Keratinocyte (primary cell): ENCODE results near the gene DHX36. TPM values are rescaled to one million over a fixed set of nuclear protein-coding genes. Genes with fewer than 3 reads are reported as not detected.

Experiments
- DNase-seq: peaks from one replicate; pipeline ENCODE4 v3.0.0-alpha.2; 2011; ENCODE audit warnings: low read depth, missing footprints, low spot score
- FAIRE-seq: peaks from 2 replicates; lab custom pipeline; 2011; peaks lifted over from hg19 to GRCh38; lab: Jason Lieb, UNC
- H2AFZ ChIP-seq: 2 replicates; pipeline ENCODE4 v1.6.0; 2012; ENCODE audit warnings: low read length, control low read depth, inconsistent platforms; ENCODE audit not compliant: control insufficient read depth
- H3K27ac ChIP-seq: 2 replicates; pipeline ENCODE4 v1.5.1; 2011; ENCODE audit warnings: low read length; ENCODE audit not compliant: control insufficient read depth, insufficient read depth
- H3K27me3 ChIP-seq: 3 replicates; pipeline ENCODE4 v1.6.0; 2011; ENCODE audit warnings: low read length; ENCODE audit not compliant: control insufficient read depth, insufficient read depth; ENCODE audit errors: extremely low read depth
- H3K36me3 ChIP-seq, 2 experiments: 2 replicates in 1 of 2; 3 replicates in 1 of 2; pipeline ENCODE4 v1.5.1; 2011; ENCODE audit warnings: low read length in 2 of 2, mild to moderate bottlenecking in 1 of 2; ENCODE audit not compliant: control insufficient read depth in 2 of 2, insufficient read depth in 2 of 2; ENCODE audit errors: extremely low read depth in 1 of 2
- H3K4me1 ChIP-seq: 3 replicates; pipeline ENCODE4 v1.5.1; 2011; ENCODE audit warnings: low read length; ENCODE audit not compliant: control insufficient read depth, insufficient read depth; ENCODE audit errors: extremely low read depth
- H3K4me2 ChIP-seq: 3 replicates; pipeline ENCODE4 v1.6.0; 2011; ENCODE audit warnings: low read depth, low read length; ENCODE audit not compliant: control insufficient read depth, insufficient read depth; ENCODE audit errors: extremely low read depth
- H3K4me3 ChIP-seq, 3 experiments: fragments of 200-600 bp in 1 of 3; sonication (generic) in 1 of 3; 2 replicates in 2 of 3; 3 replicates in 1 of 3; pipeline ENCODE4 v1.5.1; 2011 to 2016; ENCODE audit warnings: low read length in 3 of 3, mild to moderate bottlenecking in 3 of 3, control low read depth in 2 of 3, inconsistent platforms in 1 of 3, low read depth in 1 of 3, mixed read lengths in 1 of 3, mixed run types in 1 of 3, moderate library complexity in 1 of 3; ENCODE audit not compliant: control insufficient read depth in 2 of 3, insufficient read depth in 2 of 3; ENCODE audit errors: extremely low read depth in 1 of 3
- H3K79me2 ChIP-seq: 2 replicates; pipeline ENCODE4 v1.6.0; 2012; ENCODE audit warnings: low read length; ENCODE audit not compliant: control insufficient read depth, insufficient read depth
- H3K9ac ChIP-seq: 3 replicates; pipeline ENCODE4 v1.6.0; 2011; ENCODE audit warnings: low read length; ENCODE audit not compliant: control insufficient read depth, insufficient read depth; ENCODE audit errors: extremely low read depth
- H3K9me1 ChIP-seq: 3 replicates; pipeline ENCODE4 v1.6.0; 2011; ENCODE audit warnings: low read length; ENCODE audit not compliant: control insufficient read depth, insufficient read depth; ENCODE audit errors: extremely low read depth
- H3K9me3 ChIP-seq: 2 replicates; pipeline ENCODE4 v1.5.1; 2012; ENCODE audit warnings: low read depth, low read length; ENCODE audit not compliant: control insufficient read depth
- H4K20me1 ChIP-seq: 3 replicates; pipeline ENCODE4 v1.6.0; 2011; ENCODE audit warnings: low read length; ENCODE audit not compliant: control insufficient read depth, insufficient read depth; ENCODE audit errors: extremely low read depth
- CTCF ChIP-seq, 3 experiments: IDR thresholded peaks in 1 of 3; conservative IDR thresholded peaks in 1 of 3; optimal IDR thresholded peaks in 1 of 3; 2 replicates in 2 of 3; 3 replicates in 1 of 3; pipeline versions ENCODE3 to v1.5.1; 2011; ENCODE audit warnings: low read length in 3 of 3, mild to moderate bottlenecking in 3 of 3, moderate library complexity in 2 of 3, control low read depth in 1 of 3, inconsistent platforms in 1 of 3; ENCODE audit not compliant: insufficient read depth in 2 of 3; ENCODE audit errors: extremely low read depth in 1 of 3
- EZH2 ChIP-seq: IDR thresholded peaks from one replicate; pipeline ENCODE4 v1.6.1; 2012; ENCODE audit warnings: inconsistent platforms, mild to moderate bottlenecking, low read length, moderate library complexity
- dilution Hi-C: fragments of 300-500 bp; cut with MboI; formaldehyde crosslinking; loops from one replicate; pipeline ENCODE4 v1.7.0; 2020; ENCODE audit warnings: low sequenced_read_pairs; ENCODE audit not compliant: extremely low pct_ligation_motif_present
- polyA plus RNA-seq, 5 experiments: library from polyadenylated mRNA; depleted of rRNA in 3 of 5; stranded (reverse) in 3 of 5; stranded (forward) in 1 of 5; unstranded in 1 of 5; fragments of >200 nt; gene quantifications; 1 replicate in 1 of 5; 2 replicates in 3 of 5; 3 replicates in 1 of 5; pipeline versions ENCODE4 v1.2.1 to v1.2.3, GENCODE V29; 2011 to 2012; ENCODE audit warnings: missing spikeins in 2 of 5, low read depth in 1 of 5, low replicate concordance in 1 of 5

DHX36 gene
- polyA plus RNA-seq, 1 donor (not counting 4 experiments of a cell fraction or from before 2014, with no cell fraction given): 72.3 TPM

- Histone ChIP-seq H3K4me1 (no peaks in the 10 kb centered on the region), H3K9ac (no peak overlapping the region), H3K9me1 (no peaks in the 10 kb centered on the region), H3K27me3 (no peaks in the 10 kb centered on the region), H3K36me3 (peaks cover 0 to 2% of the 10 kb centered on the region in 2 experiments), H3K4me3 (no peak overlapping the region), H2AFZ (no peak overlapping the region), H4K20me1 (no peaks in the 10 kb centered on the region), H3K79me2 (no peaks in the 10 kb centered on the region), H3K4me2 (no peak overlapping the region), H3K27ac (no peak overlapping the region), H3K9me3 (no peaks in the 10 kb centered on the region)
- DNase-seq (no peak), FAIRE-seq (no peak)
- TF ChIP-seq CTCF (optimal IDR thresholded peaks at IDR 0.05 in 1 of 3, IDR thresholded peaks at IDR 0.05 in 1 of 3, conservative IDR thresholded peaks at IDR 0.05 in 1 of 3; ENCODE audit: extremely low read depth in 1 of 3, insufficient read depth in 2 of 3, low read length in 3 of 3) (no peak), EZH2 (no peak)
- dilution Hi-C loops: no loop called here
Measured at GRCh38 chr3:154224866-154225265, 99.4 kb downstream of the DHX36 start.

DNA sequence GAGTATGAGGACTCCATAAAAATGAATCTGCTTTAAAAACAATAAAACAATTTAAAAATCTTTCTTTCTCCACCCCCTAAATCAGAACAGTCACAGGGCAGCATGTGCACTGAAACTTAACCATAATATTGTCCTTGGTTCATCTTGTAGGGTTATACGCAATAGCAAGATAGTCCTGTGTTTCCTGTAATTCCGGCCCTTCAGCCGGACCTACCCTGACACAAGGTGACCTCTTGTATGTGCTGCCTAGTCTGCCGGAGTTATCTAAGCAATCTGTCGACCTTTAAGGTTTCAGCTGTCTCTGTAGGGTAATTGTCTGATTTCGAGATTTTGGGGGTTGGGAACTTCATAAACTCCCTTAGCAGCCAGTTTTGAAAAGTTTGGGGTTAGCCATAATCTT is 99.9 kb downstream of the DHX36 start:
- no peaks in the 10 kb centered on the region for H3K4me1 ChIP-seq
- no peaks in the 10 kb centered on the region for H3K9me1 ChIP-seq
- peaks cover 0 to 2% of the 10 kb centered on the region in 2 experiments for H3K36me3 ChIP-seq
- FAIRE-seq: no peak
- H4K20me1 ChIP-seq: no peaks in the 10 kb centered on the region
- no peaks in the 10 kb centered on the region for H3K27me3 ChIP-seq
- TF ChIP-seq EZH2 (no peak), CTCF (optimal IDR thresholded peaks at IDR 0.05 in 1 of 3, IDR thresholded peaks at IDR 0.05 in 1 of 3, conservative IDR thresholded peaks at IDR 0.05 in 1 of 3; ENCODE audit: extremely low read depth in 1 of 3, insufficient read depth in 2 of 3, low read length in 3 of 3) (no peak)
- H3K4me2 ChIP-seq: no peak overlapping the region
- no peak overlapping the region for H3K9ac ChIP-seq
- no peak overlapping the region for H3K4me3 ChIP-seq
- dilution Hi-C loops: no loop called here
- H3K9me3 ChIP-seq: no peaks in the 10 kb centered on the region
- H2AFZ ChIP-seq: no peak overlapping the region
- H3K27ac ChIP-seq: no peak overlapping the region
- no peaks in the 10 kb centered on the region for H3K79me2 ChIP-seq
- DNase-seq: no peak
